K562 (cell line): ENCODE data around the gene LY6G6D. TPM values are rescaled to one million over a fixed set of nuclear protein-coding genes. Genes with fewer than 3 reads are reported as not detected.
A peak's percentile ranks its signal among the peaks of the same experiment; 100 is the strongest.

Experiments used
- CCNT2 ChIP-seq: IDR thresholded peaks from 2 replicates; pipeline ENCODE4 v1.6.1; 2011; ENCODE audit warnings: borderline replicate concordance, low read depth, mild to moderate bottlenecking, moderate library complexity, mixed read lengths, low read length; ENCODE audit not compliant: insufficient read length; ENCODE audit errors: extremely low read depth
- DDX20 ChIP-seq: fragments of 450-650 bp; IDR thresholded peaks from 2 replicates; pipeline ENCODE4 v1.6.1; 2016; ENCODE audit warnings: missing genetic modification characterization, low read depth, mild to moderate bottlenecking, missing compliant biosample characterization, moderate library complexity
- E2F1 ChIP-seq: sonication (generic); formaldehyde crosslinking; IDR thresholded peaks from 2 replicates; pipeline ENCODE4 v1.8.1; 2023; ENCODE audit warnings: mild to moderate bottlenecking, missing genetic modification reagents, moderate library complexity
- ERF ChIP-seq: fragments of 450-650 bp; formaldehyde crosslinking; IDR thresholded peaks from 2 replicates; pipeline ENCODE4 v1.4.0; 2020; ENCODE audit warnings: mild to moderate bottlenecking, mixed read lengths
- IRF2 ChIP-seq: sonication (generic); formaldehyde crosslinking; IDR thresholded peaks from 2 replicates; pipeline ENCODE4 v1.8.1; 2022; ENCODE audit warnings: mild to moderate bottlenecking, missing genetic modification reagents
- NFATC3 ChIP-seq: fragments of 450-650 bp; IDR thresholded peaks from 2 replicates; pipeline ENCODE4 v1.6.1; 2017; ENCODE audit warnings: mild to moderate bottlenecking
- PHTF2 ChIP-seq: fragments of 250-450 bp; sonication (Bioruptor Pico); IDR thresholded peaks from 2 replicates; pipeline ENCODE4 v1.5.0; 2021; ENCODE audit warnings: mild to moderate bottlenecking
- TBL1XR1 ChIP-seq, 2 experiments: IDR thresholded peaks; 2 replicates each; pipeline ENCODE4 v1.6.1; 2012; ENCODE audit warnings: improper control_type of control experiment in 2 of 2, low read length in 2 of 2, mild to moderate bottlenecking in 1 of 2
- TRIM24 ChIP-seq, 2 experiments: fragments of 450-650 bp; IDR thresholded peaks; 2 replicates each; pipeline ENCODE4 v1.6.1; 2016
- ZBTB1 ChIP-seq: sonication (generic); formaldehyde crosslinking; IDR thresholded peaks from 2 replicates; pipeline ENCODE4 v1.8.1; 2023; ENCODE audit warnings: missing genetic modification reagents, low read depth, mild to moderate bottlenecking, borderline replicate concordance
- ZNF165 ChIP-seq: fragments of 250-450 bp; sonication (Bioruptor Pico); IDR thresholded peaks from 2 replicates; pipeline ENCODE4 v1.4.0; 2020; ENCODE audit warnings: borderline replicate concordance
- ZNF175 ChIP-seq: fragments of 200-800 bp; sonication (Bioruptor generic); IDR thresholded peaks from 2 replicates; pipeline ENCODE4 v1.6.1; 2016; ENCODE audit warnings: low read depth, mild to moderate bottlenecking, missing genetic modification characterization, missing compliant biosample characterization
- ZNF518B ChIP-seq: fragments of 250-450 bp; sonication (Bioruptor Pico); IDR thresholded peaks from 2 replicates; pipeline ENCODE4 v1.5.0; 2021; ENCODE audit warnings: mild to moderate bottlenecking, moderate library complexity
- polyA plus RNA-seq, 8 experiments: library from polyadenylated mRNA; depleted of rRNA in 4 of 8; stranded (reverse) in 5 of 8; unstranded in 3 of 8; fragments of >200 nt; fragmentation: Nextera tagmentation in 2 of 8; fragmentation: Illumina TruSeq in 1 of 8; extraction: Ambion mirVana in 2 of 8; extraction: Trizol in 1 of 8; gene quantifications; 2 replicates each; pipeline versions ENCODE4 v1.2.1 to v1.2.3, GENCODE V29; 2011 to 2014; ENCODE audit warnings: inconsistent platforms in 1 of 8, missing spikeins in 1 of 8
- total RNA-seq, 7 experiments: library from RNA; depleted of rRNA in 6 of 7; stranded (reverse); fragments of >200 nt in 6 of 7; fragmentation: Illumina TruSeq in 2 of 7; extraction: Trizol in 2 of 7; gene quantifications; 2 replicates each; pipeline versions ENCODE4 v1.2.1 to v1.2.3, GENCODE V29; 2011 to 2021; ENCODE audit warnings: low replicate concordance in 1 of 7
- TF ChIP-seq, protein P1 (sequence below): sonication (generic); formaldehyde crosslinking; IDR thresholded peaks from 2 replicates; pipeline ENCODE4 v1.8.1; 2023; ENCODE audit warnings: mild to moderate bottlenecking, missing genetic modification reagents
- TF ChIP-seq, protein P2 (sequence below): fragments of 250-450 bp; sonication (Bioruptor Pico); IDR thresholded peaks from 2 replicates; pipeline ENCODE4 v1.8.0; 2021; ENCODE audit warnings: borderline replicate concordance, mild to moderate bottlenecking, moderate library complexity; ENCODE audit not compliant: poor library complexity, severe bottlenecking
- TF ChIP-seq, protein P3 (sequence below), 2 experiments: fragments of 250-450 bp in 1 of 2; fragments of 450-650 bp in 1 of 2; sonication (Bioruptor Pico) in 1 of 2; IDR thresholded peaks; 2 replicates each; pipeline versions ENCODE4 v1.6.1 to v1.8.0; 2016 to 2021; ENCODE audit warnings: mild to moderate bottlenecking in 2 of 2, moderate library complexity in 2 of 2, missing compliant biosample characterization in 1 of 2, missing genetic modification characterization in 1 of 2
- TF ChIP-seq, protein P4 (sequence below): IDR thresholded peaks from 2 replicates; pipeline ENCODE4 v1.6.1; 2016; ENCODE audit warnings: missing genetic modification characterization, missing compliant biosample characterization

LY6G6D gene
- total and polyA plus RNA-seq, 9 of the 15 experiments (the other 6 are each of a cell fraction or from before 2014, with no cell fraction given): 0.30 to 0.38 TPM; not detected in 7

- TF ChIP-seq, protein P1, sequence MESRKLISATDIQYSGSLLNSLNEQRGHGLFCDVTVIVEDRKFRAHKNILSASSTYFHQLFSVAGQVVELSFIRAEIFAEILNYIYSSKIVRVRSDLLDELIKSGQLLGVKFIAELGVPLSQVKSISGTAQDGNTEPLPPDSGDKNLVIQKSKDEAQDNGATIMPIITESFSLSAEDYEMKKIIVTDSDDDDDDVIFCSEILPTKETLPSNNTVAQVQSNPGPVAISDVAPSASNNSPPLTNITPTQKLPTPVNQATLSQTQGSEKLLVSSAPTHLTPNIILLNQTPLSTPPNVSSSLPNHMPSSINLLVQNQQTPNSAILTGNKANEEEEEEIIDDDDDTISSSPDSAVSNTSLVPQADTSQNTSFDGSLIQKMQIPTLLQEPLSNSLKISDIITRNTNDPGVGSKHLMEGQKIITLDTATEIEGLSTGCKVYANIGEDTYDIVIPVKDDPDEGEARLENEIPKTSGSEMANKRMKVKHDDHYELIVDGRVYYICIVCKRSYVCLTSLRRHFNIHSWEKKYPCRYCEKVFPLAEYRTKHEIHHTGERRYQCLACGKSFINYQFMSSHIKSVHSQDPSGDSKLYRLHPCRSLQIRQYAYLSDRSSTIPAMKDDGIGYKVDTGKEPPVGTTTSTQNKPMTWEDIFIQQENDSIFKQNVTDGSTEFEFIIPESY (CRISPR knock-in tag): peak; percentile 79; the same call in 1 of the 2 replicates
- TF ChIP-seq ZNF165 (CRISPR knock-in tag) (peak; percentile 91), CCNT2 (no peak), ZNF175 (no peak), TBL1XR1 (IDR thresholded peaks at IDR 0.05; ENCODE audit: low read length in 2 of 2) (no peak), E2F1 (CRISPR knock-in tag) (peak; percentile 82), DDX20 (tag) (no peak), ZBTB1 (CRISPR knock-in tag) (no peak), ZNF518B (CRISPR knock-in tag) (peak; percentile 95), PHTF2 (CRISPR knock-in tag) (peak; percentile 92), ERF (CRISPR knock-in tag) (peak; percentile 100), NFATC3 (peak; percentile 68), IRF2 (CRISPR knock-in tag) (no peak), TRIM24 (IDR thresholded peaks at IDR 0.05) (peak in 1 of 2 experiments; percentile 49)
- TF ChIP-seq, protein P2, sequence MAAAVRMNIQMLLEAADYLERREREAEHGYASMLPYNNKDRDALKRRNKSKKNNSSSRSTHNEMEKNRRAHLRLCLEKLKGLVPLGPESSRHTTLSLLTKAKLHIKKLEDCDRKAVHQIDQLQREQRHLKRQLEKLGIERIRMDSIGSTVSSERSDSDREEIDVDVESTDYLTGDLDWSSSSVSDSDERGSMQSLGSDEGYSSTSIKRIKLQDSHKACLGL (CRISPR knock-in tag): no peak
- TF ChIP-seq, protein P3, sequence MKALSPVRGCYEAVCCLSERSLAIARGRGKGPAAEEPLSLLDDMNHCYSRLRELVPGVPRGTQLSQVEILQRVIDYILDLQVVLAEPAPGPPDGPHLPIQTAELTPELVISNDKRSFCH (CRISPR knock-in tag; IDR thresholded peaks at IDR 0.05): 0 out of 2 replicates have a peak, but pooled peaks have one; percentile 38
- TF ChIP-seq, protein P3 (tag; IDR thresholded peaks at IDR 0.05): no peak
- TF ChIP-seq, protein P4, sequence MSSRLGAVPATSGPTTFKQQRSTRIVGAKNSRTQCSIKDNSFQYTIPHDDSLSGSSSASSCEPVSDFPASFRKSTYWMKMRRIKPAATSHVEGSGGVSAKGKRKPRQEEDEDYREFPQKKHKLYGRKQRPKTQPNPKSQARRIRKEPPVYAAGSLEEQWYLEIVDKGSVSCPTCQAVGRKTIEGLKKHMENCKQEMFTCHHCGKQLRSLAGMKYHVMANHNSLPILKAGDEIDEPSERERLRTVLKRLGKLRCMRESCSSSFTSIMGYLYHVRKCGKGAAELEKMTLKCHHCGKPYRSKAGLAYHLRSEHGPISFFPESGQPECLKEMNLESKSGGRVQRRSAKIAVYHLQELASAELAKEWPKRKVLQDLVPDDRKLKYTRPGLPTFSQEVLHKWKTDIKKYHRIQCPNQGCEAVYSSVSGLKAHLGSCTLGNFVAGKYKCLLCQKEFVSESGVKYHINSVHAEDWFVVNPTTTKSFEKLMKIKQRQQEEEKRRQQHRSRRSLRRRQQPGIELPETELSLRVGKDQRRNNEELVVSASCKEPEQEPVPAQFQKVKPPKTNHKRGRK (tag): no peak
Measured at GRCh38 chr6:31729979-31730630, 15.0 kb downstream of the LY6G6D start (continued).
